GM19238 (cell line): ENCODE data around the gene SRC.

ENCODE experiments used
- DNase-seq: peaks from one replicate; pipeline ENCODE4 v3.0.0; 2011; ENCODE audit warnings: low spot score; ENCODE audit not compliant: insufficient read length

Gene SRC

DNA sequence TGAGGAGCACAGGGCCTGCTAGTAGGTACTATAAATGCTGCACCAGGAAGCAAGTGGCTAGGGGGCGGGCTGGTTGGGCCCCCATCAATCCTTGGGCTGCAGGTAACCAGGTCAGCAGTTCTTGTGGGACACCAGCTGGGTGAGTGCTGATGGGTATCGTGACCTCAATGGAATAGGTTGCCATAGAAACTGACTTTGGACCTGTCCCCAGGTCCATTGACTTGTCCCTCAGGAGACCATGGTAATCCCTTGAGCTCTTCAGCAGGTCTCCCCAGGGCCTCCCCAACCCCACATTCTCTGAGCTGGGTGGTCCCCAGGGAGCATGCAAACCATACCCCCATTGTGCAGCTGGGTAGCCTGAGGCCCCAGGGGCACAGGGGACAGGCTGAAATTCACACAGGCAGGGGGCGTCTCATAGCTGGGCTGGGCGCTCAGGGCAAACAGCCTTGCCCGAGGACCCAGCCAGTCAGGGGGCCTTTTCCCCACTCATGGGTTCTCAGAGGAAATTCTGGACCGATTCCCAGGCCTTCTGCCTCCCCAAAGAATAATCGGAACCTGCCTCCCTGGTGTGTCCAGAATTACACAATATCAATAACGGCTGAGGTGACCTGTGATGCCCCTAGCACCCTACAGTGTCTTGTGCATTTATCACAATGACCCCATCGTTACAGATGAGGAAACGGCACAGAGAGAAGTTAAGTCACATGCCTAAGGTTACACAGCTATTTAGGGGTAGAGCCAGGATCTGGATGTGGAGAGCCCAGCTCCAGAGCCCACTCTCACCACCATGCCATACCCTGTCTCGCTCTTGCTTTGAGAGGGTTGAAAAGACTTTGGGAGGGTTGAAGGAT, 35.9 kb downstream of the SRC start:
- DNase-seq, result no peak

DNA sequence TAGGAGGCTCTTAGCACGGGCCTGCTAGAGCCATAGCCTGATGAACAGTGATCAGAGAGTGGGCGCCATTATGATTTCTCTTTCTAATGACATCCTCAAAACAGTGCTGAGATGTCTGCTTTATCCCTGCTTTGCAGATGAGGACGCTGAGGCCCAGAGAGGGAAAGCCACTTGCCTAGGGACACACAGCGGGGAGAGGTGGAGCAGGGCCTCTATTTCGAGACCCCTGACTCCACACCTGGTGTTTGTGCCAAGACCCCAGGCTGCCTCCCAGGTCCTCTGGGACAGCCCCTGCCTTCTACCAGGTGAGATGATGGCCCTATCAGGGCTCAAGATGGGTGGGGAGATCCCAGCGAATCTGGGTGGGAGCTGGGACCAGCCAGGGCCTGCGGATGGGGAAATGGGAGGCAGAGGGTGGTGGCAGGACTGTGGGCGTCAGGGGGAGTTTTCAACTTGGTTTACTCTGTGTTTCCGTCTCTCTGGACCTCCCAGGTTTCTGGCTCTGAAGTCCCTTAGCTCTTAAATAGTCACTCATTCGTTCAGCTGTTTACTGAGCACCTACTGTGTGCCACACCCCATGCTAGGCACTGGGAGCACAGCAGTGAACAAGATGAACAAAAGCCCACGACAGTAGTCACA, 36.7 kb downstream of the SRC start:
- no peak for DNase-seq

DNA sequence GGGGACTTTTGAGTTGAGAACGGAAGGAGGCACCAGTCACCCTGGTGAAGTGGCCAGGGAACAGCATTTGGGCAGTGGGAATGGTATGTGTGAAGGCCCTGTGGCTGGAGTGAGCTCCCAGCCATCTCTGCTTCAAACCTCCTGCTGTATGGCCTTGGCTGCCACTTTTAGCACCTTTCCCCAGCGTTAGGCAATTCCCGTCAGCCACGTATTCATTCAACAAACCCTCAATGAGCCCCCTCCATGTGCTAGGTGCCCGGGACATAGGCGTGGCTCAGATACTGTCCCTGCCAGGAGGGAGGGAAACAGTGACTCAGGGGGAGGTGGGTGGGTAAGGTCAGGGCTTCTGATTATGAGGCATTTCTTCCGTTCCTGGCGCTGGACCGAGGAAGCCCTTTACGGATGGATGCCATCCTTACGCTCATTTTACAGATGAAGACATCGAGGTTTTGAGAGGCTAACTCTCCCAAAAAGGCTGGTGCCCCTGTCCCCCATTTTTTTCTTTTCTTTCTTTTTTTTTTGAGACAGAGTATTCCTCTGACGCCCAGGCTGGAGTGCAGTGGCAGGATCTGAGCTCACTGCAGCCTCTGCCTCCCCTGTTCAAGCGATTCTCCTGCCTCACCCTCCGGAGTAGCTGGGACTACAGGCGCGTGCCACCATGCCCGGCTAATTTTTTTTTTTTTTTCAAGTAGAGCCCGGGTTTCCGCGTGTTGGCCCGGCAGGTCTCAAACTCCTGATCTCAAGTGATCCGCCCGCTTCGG, 37.5 kb downstream of the SRC start:
- DNase-seq, result no peak

DNA sequence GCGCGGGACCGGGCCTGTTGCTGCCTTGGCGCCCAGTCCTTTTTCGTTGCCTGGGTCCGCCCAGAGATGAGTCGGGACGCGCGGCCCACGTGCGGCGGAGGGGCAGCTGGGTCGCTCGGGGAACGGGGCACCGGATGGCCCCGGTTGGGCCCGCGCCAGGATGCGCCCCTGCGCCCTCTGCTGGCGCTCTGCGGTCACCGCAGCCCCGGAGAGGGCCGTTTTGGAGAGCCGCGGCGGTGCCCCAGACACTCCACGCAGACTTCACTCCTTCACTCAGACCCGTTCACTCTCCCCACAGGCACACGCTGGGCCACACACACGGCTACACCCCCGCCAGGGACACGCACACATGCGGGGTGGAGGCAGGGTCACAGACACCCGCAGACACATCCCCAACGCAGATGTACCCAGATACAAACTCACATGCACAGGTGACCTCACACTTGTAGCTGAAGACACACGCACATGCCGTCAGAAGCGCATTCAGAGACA, 38.8 kb downstream of the SRC start:
- DNase-seq, result peak; percentile 76

DNA sequence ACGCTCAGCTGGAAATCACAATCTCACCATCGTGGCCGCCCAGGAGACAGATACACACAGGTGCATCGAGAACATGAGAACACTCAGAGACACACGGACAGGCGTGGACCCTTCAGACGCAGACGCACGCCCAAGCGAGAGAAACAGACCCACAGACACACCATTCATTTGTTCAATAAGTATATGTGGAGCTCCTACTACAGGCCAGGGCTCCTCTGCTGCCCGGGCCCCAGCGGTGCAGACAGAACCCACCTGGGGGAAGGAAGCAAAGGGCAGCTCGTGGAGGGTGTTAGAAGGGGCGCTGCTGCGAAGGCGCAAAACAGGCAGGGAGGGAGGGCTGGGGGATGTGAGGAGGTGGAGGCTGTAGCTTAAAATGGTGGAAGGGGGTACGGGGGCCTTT, 39.2 kb downstream of the SRC start:
- no peak for DNase-seq

DNA sequence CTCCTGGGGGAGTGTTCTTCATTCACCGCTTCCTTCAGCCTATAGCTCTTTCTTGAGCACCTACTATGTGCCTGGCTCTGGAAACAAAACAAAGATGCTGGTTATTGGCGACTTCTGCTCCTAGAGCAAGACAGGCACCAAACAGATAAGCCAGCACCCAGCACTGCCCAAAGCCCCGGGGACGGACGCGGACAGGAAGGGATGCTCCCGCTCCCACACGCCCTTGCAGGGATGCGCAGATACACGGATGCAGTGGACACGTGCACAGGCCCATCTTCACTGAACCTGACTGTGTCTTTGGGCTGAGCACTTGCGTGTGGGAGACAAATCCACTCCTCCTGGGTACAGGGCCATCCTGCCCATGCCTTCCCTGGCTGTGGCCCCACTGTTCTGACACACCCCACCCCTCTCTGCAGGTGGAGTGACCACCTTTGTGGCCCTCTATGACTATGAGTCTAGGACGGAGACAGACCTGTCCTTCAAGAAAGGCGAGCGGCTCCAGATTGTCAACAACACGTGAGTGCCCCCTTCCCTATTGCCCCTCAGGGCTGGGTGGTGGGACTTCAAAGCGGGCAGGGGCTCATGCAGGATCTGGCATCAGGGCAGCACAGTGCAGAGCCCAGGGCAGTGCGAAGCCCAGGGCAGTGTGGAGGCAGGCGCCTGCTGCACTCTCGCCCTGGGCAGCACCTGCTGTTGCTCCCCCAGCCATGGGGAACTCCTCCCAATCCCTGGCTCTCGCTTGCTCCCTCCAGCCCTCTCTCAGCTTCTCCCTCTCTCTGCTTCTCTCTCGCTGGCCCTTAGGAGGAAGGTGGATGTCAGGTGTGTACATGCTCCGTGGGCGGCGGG, 39.9 kb downstream of the SRC start:
- no peak for DNase-seq

DNA sequence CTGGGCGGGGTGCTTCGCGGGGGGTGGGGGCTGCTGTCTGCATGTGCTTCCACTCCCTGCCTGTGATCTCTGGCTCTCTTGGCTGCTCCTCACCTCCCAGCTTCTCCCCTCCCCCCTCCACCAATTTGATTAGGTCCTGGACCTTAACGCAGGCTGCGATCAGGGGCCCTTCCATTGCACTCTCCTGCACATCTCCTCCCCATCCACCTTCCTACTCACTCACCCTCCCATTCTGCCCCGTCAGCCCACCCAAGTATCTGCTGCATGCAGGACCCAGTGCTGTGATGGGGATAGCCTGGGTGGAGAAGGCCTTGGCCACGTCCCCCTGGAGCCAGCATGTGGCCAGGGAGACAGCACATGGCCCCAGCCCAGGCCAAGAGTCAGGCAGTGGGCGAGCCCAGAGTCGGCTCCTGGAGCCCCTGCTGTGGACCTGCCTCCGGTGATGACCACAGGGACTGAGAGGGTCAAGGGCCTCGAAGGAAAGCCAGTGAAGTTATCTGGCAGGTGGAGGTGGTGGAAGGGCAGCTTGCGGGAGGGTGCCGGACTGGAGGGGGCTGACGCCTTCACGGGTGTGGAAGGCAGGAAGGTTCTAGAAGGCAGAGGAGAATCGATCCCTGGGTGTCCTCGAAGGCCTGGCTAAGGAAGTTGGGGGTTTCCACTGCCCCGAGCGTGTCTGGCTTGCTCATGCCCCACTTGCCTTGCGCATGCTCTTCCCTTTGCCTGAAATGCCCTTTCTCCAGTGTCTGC, 40.7 kb downstream of the SRC start:
- DNase-seq, result no peak

DNA sequence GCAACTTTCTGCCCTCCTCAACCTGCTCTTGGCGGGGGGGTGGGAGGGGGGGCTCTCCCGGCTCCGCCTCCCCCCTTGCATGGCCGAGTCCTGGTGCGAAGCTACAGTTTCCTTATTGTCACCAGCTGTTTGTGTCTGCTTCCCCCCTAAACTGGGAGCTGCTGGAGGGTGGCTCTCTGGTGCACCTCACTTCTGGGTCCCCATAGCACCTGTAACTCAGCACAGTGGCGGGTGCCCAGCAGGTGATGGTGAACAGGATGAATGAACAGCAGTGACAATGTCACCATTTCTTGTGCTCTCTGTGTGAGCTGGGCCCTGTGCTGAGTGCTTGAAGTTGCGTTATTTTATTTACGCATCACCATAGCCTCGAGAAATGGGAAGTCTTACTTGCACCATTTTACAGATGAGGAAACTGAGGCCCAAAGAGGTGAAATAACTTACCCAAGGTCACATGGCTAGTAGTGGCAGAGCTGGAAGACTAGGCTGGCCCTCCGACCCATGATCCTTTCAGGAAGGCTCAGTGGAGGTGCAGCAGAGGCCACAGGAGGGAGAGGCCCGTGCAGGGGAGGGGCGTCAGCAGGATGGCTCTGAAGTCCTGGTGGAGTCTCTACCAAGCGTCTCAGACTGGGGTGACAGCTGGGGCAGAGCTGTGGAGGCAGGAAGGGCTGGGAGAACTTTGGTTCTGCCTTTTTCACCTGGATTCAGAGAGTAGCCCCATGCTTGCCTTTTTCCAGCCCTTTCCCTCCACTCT, 41.8 kb downstream of the SRC start:
- no peak for DNase-seq

DNA sequence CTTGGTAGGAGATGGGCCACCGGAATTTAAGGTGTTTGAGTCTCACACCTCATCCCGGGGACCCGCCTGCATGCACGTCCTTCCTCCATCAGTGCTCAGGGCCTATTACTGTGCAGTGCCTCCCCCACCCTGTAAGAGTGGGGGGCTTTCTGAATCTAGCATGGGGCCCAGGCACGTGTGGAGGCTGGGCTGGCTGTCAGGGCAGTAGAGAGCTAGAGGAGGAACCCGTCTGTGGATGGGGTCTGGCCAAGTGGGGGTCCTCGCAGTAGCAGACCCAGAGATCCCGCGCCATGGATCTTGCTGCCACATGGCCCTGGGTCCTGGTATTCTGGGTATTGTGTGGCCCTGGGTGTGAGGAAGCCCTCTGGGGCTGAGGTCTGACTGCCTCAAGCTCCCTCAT, 42.9 kb downstream of the SRC start:
- no peak for DNase-seq

DNA sequence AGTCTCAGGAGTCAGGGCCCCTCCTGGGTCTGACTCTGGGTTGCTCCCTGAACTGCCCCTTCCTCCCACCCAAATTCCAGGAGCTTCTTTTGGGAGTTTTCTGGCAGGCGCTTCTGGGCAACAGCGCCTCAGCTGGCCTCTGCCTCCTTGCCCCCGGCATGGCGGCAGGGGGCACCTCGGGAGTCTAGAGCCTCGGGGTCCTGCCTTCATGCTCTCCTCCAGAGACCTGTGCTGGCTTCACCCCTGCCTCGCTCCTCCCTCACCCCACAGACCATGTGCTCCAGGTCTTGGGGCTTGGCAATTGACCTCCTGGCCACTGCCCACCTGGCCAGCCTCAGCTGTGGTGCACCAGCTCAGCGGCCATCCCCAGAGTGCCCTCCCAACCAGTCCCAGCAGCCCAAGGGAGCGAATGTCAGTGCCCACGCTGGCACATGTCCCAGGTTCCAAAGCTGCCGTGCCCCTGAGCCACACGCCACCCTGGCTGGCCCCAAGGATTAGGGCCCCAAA, 43.4 kb downstream of the SRC start:
- no peak for DNase-seq

DNA sequence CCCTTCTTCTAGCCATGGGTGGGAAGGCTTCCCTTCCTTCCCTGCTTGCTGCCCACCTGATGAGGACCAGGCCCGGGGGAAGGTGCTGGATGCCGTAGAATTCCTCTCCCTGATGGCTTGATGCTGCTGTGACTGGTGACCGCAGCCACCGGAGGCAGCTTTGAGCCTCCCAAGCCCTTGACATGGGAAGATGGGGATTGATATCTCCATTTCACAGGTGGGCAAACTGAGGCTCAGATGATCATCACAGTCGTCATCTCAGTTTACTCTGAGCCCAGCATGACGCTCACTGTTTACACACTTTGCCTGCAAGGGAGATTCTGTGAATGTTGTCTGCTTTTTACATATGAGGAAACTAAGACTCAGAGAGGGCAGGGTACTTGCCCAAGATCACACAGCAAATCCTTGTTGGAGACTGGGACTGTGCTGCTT, 43.9 kb downstream of the SRC start:
- DNase-seq, result no peak

DNA sequence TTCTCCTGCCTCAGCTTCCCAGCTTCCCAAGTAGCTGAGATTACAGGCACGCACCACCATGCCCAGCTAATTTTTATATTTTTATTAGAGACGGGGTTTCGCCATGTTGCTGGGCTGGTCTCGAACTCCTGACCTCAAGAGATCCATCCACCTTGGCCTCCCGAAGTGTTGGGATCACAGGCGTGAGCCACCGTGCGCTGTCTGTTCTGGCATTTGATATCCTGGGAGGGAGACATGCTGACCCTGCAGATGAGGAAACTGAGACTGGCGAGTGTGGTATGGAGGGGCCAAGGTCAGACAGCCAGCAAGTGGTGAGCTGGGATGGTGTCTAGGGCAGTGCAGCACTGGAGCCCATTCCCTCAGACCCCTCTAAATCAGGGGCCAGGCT, 44.6 kb downstream of the SRC start:
- no peak for DNase-seq

DNA sequence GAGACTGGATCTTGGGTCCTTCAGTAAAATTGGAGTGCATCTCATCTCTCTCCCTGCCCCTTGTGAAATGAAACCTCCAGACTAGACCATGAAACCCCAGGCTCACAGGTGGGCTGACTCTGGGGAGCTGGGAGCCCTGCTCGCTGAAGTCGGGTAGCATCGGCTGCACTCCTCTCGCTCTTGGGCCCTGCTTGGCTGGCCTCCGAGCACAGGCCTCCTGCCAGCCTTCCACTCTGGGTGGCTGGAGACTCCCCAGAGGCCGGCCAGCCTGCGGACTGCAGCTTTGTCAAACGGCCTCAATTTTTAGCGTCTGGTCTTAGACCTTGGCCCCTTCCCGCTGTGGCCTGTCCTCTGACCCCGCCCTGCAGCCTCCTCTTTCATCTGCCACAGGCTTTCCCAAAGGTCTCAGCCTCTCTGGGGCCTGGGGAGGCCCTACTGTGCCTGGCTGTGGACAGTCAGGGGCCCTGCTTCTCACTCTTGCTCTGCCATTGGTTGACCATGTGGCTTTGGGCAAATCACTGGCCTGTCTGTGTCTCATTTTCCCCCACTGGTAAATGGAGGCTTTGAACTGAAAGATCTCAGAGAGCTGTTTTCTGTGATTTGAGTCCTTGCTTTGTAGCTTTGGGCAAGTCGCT, 45.1 kb downstream of the SRC start:
- DNase-seq, result no peak

DNA sequence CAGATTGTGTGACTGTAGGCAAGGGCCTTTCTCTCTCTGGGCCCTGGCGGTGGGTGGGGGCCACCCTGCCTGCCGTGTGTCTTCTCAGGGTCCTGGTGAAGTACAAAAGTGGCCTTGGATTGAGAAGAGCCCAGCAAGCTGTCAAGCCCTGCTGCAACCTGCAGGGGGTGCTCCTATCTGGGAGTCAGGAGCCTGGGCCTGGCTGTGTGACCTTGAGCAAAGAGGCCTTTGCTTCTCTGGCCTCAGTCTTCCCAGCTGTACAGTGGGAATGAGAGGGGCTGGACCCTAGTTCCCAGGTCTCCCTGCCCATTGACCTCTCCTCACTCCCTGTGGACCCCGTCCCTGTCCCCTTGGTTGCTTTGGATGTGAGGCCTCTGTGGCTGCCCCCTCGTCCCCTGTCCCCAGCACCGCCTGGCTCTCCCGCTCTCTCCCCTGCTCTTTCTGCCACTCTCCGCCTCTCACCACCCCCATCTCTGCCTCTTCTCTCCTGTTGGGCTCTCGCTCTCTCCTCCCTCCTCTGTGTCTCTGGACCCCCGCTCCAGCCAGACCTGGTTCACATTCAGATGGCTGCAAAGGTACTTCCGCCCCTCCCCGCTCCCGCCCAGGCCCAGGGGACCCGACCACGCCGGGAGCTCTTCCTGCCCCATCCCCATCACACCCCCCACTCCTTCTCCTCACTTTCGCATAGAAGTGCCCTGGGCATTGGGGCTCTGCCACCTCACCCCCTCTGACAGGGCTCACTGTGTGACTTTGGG, 46.7 kb downstream of the SRC start:
- DNase-seq, result no peak

DNA sequence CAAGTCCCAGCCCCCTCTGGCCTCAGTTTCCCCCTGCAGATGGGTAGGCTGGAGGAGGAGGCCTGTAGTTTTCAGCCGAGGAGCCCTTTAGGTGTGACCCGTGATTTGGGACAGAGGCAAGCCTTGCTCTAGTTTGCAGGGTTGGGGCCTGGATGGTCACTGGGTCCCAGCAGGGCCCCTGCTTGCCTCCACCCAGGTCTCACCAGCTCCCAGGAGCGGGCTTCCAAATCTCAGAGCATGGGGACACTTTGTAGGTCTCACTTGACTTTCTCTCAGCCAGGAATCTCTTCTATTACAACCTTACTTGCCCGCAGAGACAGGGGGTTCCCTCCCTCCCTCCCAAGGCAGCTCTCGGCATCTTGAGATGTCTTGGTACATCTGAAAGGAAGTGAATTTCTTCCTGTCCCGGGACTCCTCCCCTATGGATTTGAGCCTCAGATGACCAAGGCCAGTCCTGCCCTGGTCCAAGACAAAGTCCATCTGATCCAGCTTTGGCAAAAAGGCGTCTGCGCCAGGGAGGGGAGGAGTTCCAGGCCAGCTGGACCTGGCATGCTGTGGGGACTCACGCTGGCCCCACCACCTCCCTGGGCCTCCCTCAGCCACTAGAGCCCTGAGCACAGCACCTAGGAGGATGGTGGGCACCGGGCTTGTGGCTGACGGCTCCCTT, 47.4 kb downstream of the SRC start:
- no peak for DNase-seq

DNA sequence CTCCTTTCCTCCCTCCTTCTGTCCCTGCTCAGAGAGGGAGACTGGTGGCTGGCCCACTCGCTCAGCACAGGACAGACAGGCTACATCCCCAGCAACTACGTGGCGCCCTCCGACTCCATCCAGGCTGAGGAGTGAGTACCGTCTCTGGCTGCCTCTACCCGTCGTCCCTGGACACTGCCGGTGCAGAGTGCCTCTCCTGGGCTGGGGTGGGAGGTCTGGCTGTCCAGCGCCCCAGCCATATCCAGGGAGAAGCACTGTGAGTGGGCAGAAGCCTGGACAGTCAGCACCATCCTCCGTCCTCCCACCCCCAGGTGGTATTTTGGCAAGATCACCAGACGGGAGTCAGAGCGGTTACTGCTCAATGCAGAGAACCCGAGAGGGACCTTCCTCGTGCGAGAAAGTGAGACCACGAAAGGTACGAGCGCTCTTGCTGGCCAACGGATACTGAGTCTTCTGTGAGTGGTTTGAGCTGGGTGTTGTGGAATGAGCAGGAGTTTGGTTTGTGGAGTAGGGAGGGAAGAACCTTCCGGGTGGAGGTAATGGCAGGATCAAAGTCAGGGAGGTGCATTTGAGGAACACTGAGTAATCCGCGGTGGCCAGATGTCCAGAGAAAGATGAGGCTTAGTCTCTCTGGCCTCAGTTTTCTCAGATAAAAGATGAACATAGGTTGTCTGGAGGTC, 48.1 kb downstream of the SRC start:
- DNase-seq, result no peak
